GM21619 (cell line): ENCODE measurements around the gene MX2.

Experiments used
- ATAC-seq: cut with Tn5 transposase; IDR thresholded peaks from one replicate; pipeline ENCODE4 v1.9.1; 2021; ENCODE audit not compliant: unreplicated experiment

The MX2 gene

DNA sequence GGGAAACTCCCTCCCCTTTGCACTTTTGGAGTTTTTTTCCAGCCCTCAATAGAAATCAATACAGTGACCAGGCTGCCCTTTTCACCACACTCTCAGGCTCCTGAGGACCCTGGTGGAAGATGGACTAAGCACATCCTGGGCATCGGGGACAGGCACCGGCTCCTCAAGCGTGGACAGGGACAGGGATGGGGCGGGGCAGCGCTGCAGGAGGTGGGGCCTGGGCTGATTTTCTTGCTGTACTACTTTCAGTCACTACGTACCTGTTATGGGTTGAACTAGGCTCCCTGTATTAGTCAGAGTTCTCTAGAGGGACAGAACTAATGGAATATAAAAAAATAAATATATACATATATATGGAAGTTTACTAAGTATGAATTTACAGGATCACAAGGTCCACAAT, 2.5 kb downstream of the MX2 start:
- ATAC-seq, result no peak

DNA sequence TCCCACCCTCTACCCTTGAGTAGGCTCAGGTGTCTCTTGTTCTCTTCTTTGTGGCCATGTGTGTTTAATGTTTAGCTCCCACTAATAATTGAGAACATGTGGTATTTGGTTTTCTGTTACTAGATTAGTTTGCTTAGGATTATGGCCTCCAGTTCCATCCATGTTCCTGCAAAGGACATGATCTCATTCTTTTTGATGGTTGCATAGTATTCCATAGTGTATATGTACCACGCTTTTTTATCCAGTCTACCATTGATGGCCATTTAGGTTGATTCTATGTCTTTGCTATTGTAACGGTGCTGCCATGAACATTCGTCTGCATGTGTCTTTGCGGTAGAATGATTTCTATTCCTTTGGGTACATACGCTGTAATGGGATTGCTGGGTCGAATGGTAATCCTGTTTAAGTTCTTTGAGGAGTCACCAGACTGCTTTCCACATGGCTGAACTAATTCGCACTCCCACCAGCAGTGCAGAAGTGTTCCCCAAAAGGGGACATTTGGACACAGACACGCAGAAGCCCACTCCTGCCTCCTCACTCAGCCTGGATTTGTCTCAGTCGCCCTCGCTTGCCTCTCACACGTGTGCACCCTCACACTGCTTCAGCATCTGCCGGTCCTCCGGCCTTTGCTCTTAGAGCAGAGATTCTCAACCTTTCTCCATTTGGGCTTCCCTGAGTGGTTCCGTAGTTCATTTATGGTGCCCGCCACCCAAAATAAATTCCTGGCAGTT, 3.7 kb downstream of the MX2 start:
- no peak for ATAC-seq

DNA sequence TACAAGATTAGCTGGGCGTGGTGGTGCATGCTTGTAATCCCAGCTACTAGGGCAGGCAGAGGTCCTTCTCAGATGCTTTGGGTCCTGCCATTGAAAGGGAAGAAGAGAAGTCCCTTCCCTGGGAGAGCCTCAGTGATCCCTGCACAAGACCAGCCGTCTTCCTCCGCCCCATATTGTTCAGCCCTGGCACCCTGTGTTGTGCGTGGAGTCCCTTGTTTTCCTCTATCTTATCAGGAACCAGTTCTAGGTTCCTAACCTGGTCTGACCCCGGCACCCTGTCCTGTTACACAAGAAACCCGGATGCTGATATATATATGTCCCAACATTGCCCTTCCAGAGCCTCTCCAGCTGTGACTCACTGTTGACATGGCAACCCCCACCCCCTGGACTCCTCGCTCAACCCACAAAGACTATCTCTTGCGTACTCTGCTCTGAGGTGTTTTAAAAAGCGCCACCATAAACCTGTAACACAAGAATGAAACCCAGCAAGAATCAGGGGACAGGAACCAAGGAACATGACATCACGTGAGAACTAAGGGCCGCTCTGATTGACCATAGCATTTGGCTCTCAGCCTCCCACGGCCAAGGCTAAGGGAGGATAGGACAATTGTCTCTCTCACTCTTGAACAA, 4.8 kb downstream of the MX2 start:
- ATAC-seq, result no peak

- ATAC-seq, result no peak
Measured at GRCh38 chr21:41367301-41367944, 5.6 kb downstream of the MX2 start.

GRCh38 chr21:41367945-41368734, 6.3 kb downstream of the MX2 start:
- peak; percentile 63 for ATAC-seq

DNA sequence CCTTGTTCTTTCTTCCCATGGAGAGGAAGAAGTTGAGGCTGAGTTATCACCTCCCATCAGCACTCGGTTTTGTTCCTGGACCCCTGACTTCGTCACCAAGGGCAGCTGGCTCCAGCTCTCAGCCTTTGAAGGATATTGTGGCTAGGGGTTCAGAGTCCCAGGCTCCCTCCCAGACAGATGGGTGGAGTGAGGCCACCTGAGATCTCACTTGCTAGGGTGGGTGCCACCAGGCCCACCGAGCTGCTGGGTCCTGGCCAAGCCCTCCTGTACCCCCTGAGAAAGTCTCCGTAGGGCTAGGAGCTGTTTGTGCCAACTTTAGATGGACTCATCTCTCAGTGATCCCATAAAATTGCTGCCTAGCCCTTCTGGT, 6.9 kb downstream of the MX2 start:
- ATAC-seq, result no peak

GRCh38 chr21:41369105-41369919, 7.5 kb downstream of the MX2 start:
- peak; percentile 35 for ATAC-seq

DNA sequence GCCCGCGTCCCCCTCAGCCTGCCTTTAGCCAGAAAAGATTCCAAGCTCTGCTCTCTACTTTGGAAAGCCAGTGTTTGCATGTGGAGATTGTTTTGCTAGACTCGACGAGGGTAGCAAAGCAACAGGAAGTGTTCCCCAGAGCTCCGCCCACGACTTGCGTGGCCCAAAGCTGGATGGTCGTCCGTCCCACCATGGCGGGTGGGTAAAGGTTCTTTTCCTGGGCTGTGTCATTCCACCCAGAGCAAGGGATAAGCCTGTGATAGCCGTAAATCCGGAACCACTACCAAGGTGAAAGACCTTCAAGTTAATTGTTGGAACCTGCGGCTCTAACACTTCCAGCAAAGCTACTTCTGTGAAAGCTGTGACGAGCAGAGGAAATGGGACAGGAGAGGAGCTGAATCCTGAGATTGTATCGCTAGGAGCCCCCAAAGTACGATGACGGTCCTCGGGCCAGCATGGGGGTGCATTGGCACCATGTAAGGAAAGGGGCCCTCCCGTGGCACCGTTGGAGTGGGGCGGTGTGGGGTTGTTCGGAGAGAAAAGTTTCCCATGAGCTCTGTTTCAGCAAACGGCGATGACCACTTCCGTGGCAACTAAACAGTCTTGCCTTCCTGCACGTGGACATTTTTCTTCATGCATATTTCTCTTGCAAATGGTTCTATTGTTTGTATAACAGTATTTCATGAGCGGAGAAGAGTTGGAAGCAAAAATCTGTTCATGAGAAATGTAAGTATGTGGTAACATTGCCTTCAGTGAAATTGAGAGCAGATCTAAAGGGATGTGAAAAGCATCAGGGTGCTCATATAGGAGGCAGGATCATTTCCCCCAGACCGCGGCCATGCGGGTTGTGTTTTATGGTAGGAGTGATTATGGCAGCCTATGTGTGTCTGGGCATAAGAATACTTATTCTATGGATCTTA, 8.4 kb downstream of the MX2 start:
- no peak for ATAC-seq

- ATAC-seq, result no peak
Measured at GRCh38 chr21:41370840-41371684, 9.2 kb downstream of the MX2 start.

DNA sequence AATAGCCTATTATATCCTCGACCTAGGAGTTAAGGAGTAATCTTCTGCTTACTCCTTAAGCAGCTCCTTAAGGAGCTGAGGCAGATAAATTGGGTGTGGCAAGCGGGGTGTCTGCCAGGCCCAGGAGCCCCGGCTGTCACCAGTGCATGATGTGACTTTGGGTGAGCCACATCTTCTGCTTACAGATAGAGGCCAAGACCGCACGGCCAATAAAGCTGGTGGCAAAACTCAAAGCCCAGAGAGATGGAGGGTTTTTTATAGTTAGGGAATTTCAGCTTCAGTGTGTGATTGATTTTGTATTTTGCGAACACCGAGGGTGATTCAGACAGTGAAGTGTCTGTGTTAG, 9.8 kb downstream of the MX2 start:
- ATAC-seq, result no peak

- ATAC-seq, result no peak
Measured at GRCh38 chr21:41373253-41373652, 11.4 kb downstream of the MX2 start.

GRCh38 chr21:41373763-41374162, 11.9 kb downstream of the MX2 start:
- no peak for ATAC-seq

- ATAC-seq, result no peak
Measured at GRCh38 chr21:41374177-41374712, 12.4 kb downstream of the MX2 start.

- ATAC-seq, result no peak
Measured at GRCh38 chr21:41374867-41375533, 13.2 kb downstream of the MX2 start.

DNA sequence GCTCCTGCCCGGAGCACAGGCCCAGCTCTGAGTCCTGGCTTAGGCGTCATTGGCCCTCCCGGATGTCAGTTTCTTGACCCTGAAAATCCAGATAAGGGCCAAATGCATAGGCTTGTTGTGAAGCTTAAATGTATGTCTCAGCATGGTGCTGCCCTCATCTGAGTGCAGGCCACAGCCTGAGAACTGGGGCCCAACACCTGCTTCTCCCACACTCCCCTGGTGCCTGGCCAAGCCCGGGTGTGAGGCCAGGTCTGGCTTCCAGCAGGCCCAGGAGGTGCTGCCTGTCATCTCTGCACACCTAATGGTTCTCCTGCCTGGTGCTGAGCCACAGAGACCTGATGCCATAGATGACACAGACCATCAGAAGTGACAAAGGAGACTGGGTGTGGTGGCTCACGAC, 14.0 kb downstream of the MX2 start:
- ATAC-seq, result no peak

DNA sequence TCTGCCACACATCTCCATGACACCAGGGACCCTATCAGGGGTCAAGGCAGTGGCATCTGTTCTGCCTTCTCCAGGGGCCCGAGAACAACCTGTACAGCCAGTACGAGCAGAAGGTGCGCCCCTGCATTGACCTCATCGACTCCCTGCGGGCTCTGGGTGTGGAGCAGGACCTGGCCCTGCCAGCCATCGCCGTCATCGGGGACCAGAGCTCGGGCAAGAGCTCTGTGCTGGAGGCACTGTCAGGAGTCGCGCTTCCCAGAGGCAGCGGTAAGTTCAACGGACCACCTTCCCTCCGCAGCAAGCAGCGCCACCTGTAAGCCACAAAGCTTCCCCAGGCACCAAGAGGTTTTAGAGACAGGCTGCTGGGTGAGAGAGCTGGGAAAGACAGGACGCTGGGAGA, 15.9 kb downstream of the MX2 start:
- no peak for ATAC-seq

DNA sequence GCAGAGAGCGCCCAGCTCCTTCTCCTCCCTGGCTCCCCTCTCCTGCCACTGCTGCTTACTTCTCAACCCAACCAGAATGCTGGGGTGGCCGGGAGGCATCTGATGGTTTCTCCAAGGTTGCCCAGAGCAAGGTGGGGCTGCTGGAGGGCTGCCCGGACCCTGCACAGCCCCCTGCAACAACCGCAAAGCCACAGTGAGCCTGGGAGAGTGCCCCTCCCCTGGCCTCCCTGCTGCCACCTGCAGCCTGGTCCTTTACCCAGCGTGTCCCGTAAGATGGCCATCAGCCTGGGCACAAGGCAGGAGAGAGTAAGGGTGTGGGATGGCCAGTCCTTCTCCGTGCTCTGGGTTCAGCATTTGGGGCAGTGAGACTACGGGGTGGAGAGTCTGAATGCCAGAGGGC, 17.0 kb downstream of the MX2 start:
- no peak for ATAC-seq

- no peak for ATAC-seq
Measured at GRCh38 chr21:41379901-41380300, 18.1 kb downstream of the MX2 start.
